ENCODE data around the gene PTPN6.

Gene PTPN6

DNA sequence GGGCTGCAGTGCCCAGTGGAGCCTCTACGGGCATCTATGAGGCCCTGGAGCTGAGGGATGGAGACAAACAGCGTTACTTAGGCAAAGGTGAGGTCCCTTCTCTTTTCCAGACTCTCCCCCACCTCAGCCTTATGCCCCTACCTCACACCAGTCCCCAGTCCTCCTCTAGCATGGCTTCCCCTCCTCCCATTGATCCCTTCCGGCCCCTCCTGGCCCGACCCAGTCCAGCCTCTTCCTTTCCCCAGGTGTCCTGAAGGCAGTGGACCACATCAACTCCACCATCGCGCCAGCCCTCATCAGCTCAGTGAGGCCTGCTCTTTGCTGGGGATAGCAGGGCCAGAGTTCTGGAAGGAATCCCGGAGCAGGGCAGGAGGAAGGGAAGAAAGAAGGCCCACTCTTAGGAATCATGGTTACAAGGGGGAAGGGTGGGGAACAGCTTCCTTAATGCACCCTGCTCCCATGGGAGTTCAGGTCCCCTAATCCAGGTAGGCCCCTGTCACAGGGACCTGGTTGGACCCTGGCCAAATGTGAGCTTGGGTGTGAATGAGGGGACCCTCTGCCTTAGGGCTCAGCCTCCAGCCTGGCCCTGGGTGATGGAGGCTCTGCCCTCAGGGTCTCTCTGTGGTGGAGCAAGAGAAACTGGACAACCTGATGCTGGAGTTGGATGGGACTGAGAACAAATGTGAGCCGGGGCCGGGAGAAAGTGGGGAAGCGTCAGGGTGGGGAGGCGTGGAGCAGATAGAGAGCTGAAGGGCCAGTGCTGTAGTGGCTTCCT is 34.5 kb upstream of the PTPN6 start:
- TF ChIP-seq GATA1 (IDR thresholded peaks at IDR 0.05; ENCODE audit: low read depth, low read length) (no peak), POLR2A (IDR thresholded peaks at IDR 0.05; ENCODE audit: low read length) (no peak)
- DNase-seq: no peak

GRCh38 chr12:6917491-6918231 is 33.5 kb upstream of the PTPN6 start:
- TF ChIP-seq GATA1 (IDR thresholded peaks at IDR 0.05; ENCODE audit: low read depth, low read length): no peak
- TF ChIP-seq POLR2A (IDR thresholded peaks at IDR 0.05; ENCODE audit: low read length): no peak
- DNase-seq: no peak

DNA sequence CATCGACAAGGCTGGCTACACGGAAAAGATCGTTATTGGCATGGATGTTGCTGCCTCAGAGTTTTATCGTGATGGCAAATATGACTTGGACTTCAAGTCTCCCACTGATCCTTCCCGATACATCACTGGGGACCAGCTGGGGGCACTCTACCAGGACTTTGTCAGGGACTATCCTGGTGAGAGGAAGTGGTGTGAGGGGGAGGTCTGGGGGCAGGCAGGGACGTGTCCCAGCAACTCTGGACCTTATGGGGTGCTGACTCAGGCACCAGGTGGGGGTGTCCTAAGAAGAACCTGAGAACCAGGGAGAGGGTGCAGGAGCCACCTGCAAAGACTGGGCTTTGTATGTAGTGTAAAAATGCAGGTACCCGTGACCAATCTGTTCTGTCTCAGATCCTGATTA is 31.6 kb upstream of the PTPN6 start:
- TF ChIP-seq POLR2A (IDR thresholded peaks at IDR 0.05; ENCODE audit: low read length) (no peak), GATA1 (IDR thresholded peaks at IDR 0.05; ENCODE audit: low read depth, low read length) (no peak)

GRCh38 chr12:6921539-6921938 is 29.6 kb upstream of the PTPN6 start:
- TF ChIP-seq GATA1 (IDR thresholded peaks at IDR 0.05; ENCODE audit: low read depth, low read length): no peak
- TF ChIP-seq POLR2A (IDR thresholded peaks at IDR 0.05; ENCODE audit: low read length): no peak
- no peak for DNase-seq

More for the DNA sequence above, 31.6 kb upstream of the PTPN6 start:
- no peak for DNase-seq

- TF ChIP-seq GATA1 (IDR thresholded peaks at IDR 0.05; ENCODE audit: low read depth, low read length) (no peak), POLR2A (IDR thresholded peaks at IDR 0.05; ENCODE audit: low read length) (no peak)
- DNase-seq: no peak
Measured at GRCh38 chr12:6921996-6922946, 28.9 kb upstream of the PTPN6 start.

- no peak for TF ChIP-seq POLR2A (IDR thresholded peaks at IDR 0.05; ENCODE audit: low read length)
- TF ChIP-seq GATA1 (IDR thresholded peaks at IDR 0.05; ENCODE audit: low read depth, low read length): no peak
- DNase-seq: no peak
Measured at GRCh38 chr12:6923003-6923732, 28.0 kb upstream of the PTPN6 start.

GRCh38 chr12:6923851-6924250 is 27.3 kb upstream of the PTPN6 start:
- TF ChIP-seq GATA1 (IDR thresholded peaks at IDR 0.05; ENCODE audit: low read depth, low read length): no peak
- TF ChIP-seq POLR2A (IDR thresholded peaks at IDR 0.05; ENCODE audit: low read length): no peak
- DNase-seq: no peak

GRCh38 chr12:6925239-6925539 is 26.0 kb upstream of the PTPN6 start:
- DNase-seq: no peak
- TF ChIP-seq GATA1 (IDR thresholded peaks at IDR 0.05; ENCODE audit: low read depth, low read length): no peak
- no peak for TF ChIP-seq POLR2A (IDR thresholded peaks at IDR 0.05; ENCODE audit: low read length)

GRCh38 chr12:6925540-6926279 is 25.4 kb upstream of the PTPN6 start:
- TF ChIP-seq POLR2A (IDR thresholded peaks at IDR 0.05; ENCODE audit: low read length): no peak
- TF ChIP-seq GATA1 (IDR thresholded peaks at IDR 0.05; ENCODE audit: low read depth, low read length): no peak
- DNase-seq: no peak

GRCh38 chr12:6927379-6928021 is 23.7 kb upstream of the PTPN6 start, which contains the start of gene ATN1:
TSS of gene ATN1 (plus strand) at chr12:6927959. CDS start at chr12:6934002, 6,043 bp downstream.
- no peak for TF ChIP-seq GATA1 (IDR thresholded peaks at IDR 0.05; ENCODE audit: low read depth, low read length)
- peak; percentile 18 for TF ChIP-seq POLR2A (IDR thresholded peaks at IDR 0.05; ENCODE audit: low read length)
- peak; percentile 71 to 81 for DNase-seq

DNA sequence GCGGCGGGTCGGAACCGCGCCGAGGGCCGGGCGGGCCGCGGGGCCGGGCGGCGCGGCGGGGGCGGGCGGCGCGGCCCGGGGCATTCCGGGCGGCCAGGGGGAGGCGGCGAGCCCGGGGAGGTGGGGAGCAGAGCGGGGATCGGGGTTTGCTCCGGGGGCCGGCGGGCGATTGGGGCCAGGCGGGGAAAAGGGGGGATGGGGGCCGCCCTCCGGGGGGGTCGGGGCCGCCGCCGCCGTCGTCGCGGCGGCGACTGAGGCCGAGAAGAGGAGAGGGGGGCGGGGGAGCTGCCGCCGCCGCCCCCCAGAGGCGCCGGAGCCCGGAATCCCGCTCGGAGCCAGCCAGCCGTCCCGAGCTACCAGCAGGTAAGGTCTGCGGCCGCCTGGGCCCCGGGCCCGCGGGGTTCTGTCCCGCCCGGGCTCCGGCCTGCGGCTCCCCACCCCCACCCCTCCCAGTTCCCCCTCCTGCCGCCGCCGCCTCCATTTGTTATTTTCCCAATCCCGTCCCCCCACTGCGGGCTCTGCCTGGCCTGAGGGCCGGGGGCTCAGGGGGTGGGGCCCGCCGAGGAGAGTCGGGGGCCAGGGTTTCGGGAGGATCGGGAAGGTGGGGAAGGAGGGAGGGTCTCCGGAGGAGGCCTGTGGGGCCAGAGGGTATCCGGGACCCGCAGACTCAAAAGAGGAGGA is 23.0 kb upstream of the PTPN6 start:
- no peak for TF ChIP-seq GATA1 (IDR thresholded peaks at IDR 0.05; ENCODE audit: low read depth, low read length)
- TF ChIP-seq POLR2A (IDR thresholded peaks at IDR 0.05; ENCODE audit: low read length): no peak
- DNase-seq: no peak

Measured in erythroblast (primary cell).